Ovary (tissue), 3 donors: Measurements from ENCODE around the gene EGR4.

Experiments used
- CTCF ChIP-seq, 3 donors: fragments of 450-650 bp in 2 of 3; fragments of 200-600 bp in 1 of 3; IDR thresholded peaks; one replicate each; pipeline versions ENCODE4 v1.5.1 to v1.8.0; 2016 to 2022; ENCODE audit warnings: antibody characterized with exemption in 3 of 3, mild to moderate bottlenecking in 1 of 3
- EP300 ChIP-seq: sonication (generic); formaldehyde crosslinking; IDR thresholded peaks from one replicate; pipeline ENCODE4 v1.6.1; 2017; ENCODE audit warnings: antibody characterized with exemption
- donor health status: DM: no; HTN: no; CAD: no.

- no peak for TF ChIP-seq CTCF (IDR thresholded peaks at IDR 0.05)
- no peak for TF ChIP-seq EP300
Measured at GRCh38 chr2:73254343-73255006, 38.9 kb downstream of the EGR4 start.
